Caki2 (cell line): Measurements from ENCODE around the gene BRF1. TPM values are rescaled to one million over a fixed set of nuclear protein-coding genes. Genes with fewer than 3 reads are reported as not detected.
"Not testable (repeated sequence)": the region's sequence is repeated elsewhere in the genome, so short reads cannot be mapped to it uniquely, and the experiment has no call there.

Source experiments
- DNase-seq: peaks from one replicate; pipeline ENCODE4 v3.0.0-alpha.2; 2015; ENCODE audit warnings: low read depth
- in situ Hi-C: cut with HindIII; loops from 2 replicates; pipeline ENCODE4 v1.10.0; 2016; ENCODE audit warnings: low sequenced_read_pairs, low pct_unique_long_range_greater_than_20kb, mixed read lengths
- total RNA-seq: library from RNA; depleted of rRNA; stranded (reverse); fragments of >200 nt; shearing (Covaris generic); gene quantifications from 2 replicates; pipeline ENCODE4 v1.2.3, GENCODE V29; 2014; ENCODE audit warnings: low replicate concordance; rRNA removed

The BRF1 gene, protein sequence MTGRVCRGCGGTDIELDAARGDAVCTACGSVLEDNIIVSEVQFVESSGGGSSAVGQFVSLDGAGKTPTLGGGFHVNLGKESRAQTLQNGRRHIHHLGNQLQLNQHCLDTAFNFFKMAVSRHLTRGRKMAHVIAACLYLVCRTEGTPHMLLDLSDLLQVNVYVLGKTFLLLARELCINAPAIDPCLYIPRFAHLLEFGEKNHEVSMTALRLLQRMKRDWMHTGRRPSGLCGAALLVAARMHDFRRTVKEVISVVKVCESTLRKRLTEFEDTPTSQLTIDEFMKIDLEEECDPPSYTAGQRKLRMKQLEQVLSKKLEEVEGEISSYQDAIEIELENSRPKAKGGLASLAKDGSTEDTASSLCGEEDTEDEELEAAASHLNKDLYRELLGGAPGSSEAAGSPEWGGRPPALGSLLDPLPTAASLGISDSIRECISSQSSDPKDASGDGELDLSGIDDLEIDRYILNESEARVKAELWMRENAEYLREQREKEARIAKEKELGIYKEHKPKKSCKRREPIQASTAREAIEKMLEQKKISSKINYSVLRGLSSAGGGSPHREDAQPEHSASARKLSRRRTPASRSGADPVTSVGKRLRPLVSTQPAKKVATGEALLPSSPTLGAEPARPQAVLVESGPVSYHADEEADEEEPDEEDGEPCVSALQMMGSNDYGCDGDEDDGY
- total RNA-seq = 21.8 and 24.2 TPM in 2 replicates

GRCh38 chr14:105300542-105301102 is at the start of gene BRF1:
Gene BRF1 (minus strand): TSS chr14:105301001. CDS start chr14:105300629, 372 bp downstream.
- DNase-seq = peak; percentile 91
- in situ Hi-C loops = no loop called here

DNA sequence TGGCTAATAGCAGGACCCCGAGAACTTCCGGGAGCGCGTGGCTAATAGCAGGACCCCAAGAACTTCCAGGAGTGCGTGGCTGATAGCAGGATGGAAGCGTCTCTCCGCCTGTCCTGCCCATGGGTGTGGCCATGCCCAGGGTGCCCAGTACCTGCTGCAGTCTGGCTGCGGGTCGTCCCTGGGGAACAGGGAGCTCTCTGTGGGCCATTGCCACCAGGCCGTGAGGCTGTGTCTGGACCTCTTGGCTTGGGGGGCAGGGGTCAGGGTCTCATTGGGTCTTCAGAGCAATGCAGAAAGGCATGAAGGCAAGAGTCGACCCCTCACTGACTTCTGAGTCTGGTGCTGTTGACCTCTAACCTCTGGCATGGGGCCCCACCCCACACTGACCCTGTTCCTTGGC is 49.2 kb upstream of the BRF1 start:
- no peak for DNase-seq
- in situ Hi-C loops = no loop called here

DNA sequence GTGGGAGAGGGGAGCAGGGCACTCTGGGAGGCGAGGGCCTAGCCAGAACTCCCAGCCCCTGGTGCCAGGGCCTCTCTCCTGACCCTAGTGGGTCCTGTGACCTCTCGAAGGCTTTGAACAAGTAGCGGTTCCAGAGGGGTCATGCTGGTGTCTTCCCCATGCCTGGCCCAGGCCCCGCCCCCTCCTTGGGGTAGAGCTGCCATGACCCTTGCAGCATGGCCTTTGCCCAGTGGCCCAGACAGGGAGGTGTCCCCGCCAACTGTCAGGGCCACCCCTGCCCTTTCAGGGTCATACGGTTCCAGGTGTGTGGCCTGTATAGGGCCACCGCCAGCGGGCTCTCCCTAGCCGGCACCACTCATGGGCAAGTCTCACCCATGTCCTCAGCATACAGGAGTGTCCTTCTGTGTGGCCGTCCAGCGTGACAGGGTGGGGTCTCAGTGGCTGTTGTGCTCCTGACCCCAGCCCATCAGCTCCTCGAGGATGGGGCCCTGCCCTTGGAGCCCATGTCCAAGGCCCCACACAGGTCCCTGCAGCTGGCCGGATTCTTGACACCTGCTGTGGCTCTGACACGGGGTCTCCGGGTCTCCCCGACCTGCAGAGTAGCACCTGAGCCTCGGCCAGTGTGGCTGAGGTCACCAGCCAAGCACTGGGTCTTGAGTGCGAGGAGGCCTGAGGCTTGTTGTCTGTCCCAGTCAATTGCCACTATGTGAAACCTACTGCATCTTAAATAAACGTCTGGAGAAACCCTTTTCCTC is 48.3 kb upstream of the BRF1 start:
- in situ Hi-C loops = no loop called here
- no peak for DNase-seq

GRCh38 chr14:105348169-105348944 is 47.6 kb upstream of the BRF1 start:
- DNase-seq = no peak

GRCh38 chr14:105347587-105347968 is 46.8 kb upstream of the BRF1 start:
- in situ Hi-C loops = no loop called here
- no peak for DNase-seq

More at GRCh38 chr14:105348169-105348944, 47.6 kb upstream of the BRF1 start:
- in situ Hi-C loops = no loop called here

DNA sequence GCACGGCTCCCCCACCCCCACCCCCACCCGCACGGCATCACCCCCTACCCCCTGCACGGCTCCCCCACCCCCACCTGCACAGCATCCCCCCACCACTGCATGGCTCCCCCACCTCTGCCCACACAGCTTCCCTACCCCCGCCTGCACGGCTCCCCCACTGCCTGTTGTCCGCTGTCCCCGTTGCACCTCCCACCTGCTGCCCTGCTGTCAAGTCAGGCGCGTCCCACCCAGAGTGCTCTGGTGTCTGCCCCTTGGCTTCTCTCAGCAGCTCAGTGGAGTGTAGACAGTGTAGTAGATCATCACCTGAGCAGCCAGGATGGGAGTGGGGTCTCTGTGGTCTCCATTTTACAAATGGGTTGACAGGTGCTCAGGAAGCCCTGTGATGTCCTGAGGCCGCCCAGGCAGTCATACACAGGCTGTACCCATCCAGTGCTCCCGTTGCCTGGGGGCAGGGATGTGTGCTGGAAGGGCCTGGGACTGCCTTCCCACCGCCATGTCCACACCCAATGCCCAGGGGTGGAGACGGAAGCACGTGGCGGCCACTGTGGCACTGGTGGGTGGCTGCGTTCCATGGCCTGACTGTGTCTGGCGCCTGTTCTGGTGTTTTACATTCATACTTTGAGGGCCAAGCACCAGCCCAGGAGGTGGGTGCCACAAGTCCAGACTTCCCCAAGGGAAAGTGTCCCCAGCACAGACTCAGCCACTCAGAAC is 46.2 kb upstream of the BRF1 start:
- in situ Hi-C loops = no loop called here

DNA sequence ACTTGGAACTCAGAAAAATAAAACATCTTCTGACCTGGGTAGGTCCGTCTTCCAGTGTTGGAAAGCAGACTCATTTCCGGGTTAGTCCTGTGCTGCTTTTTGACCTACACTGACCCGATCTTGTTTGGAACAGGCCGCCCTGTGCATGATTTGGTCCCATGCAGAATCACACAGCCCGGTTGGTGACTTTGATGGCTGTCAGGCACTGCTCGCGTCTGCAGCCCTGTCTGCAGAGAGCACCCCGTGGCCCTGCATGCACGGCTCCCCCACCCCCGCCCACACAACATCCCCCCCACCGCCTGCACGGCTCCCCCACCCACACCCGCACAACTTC is 45.4 kb upstream of the BRF1 start:
- DNase-seq = no peak
- in situ Hi-C loops = no loop called here

More for the DNA sequence above, 46.2 kb upstream of the BRF1 start:
- no peak for DNase-seq

DNA sequence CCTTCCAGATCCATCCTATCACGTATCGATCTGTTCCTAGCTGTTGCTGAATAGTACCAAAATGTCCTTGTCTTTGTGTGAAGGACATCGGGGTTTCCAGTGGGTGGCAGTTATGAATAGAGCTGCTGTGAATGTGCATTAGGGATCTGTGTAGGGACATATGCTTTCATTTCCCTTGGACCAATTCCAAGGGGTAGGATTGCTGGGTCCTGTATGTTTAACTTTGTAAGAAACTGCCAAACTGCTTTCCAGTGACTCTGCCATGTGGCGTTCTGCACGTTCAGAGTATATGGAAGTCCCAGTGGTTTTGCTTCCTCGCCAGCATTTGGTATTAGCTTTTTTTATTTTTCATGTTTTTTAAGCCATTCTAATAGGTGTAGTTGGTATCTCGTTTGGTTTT is 42.4 kb upstream of the BRF1 start:
- no peak for DNase-seq
- in situ Hi-C loops = no loop called here

GRCh38 chr14:105340821-105341733 is 40.3 kb upstream of the BRF1 start:
- in situ Hi-C loops = no loop called here
- no peak for DNase-seq

DNA sequence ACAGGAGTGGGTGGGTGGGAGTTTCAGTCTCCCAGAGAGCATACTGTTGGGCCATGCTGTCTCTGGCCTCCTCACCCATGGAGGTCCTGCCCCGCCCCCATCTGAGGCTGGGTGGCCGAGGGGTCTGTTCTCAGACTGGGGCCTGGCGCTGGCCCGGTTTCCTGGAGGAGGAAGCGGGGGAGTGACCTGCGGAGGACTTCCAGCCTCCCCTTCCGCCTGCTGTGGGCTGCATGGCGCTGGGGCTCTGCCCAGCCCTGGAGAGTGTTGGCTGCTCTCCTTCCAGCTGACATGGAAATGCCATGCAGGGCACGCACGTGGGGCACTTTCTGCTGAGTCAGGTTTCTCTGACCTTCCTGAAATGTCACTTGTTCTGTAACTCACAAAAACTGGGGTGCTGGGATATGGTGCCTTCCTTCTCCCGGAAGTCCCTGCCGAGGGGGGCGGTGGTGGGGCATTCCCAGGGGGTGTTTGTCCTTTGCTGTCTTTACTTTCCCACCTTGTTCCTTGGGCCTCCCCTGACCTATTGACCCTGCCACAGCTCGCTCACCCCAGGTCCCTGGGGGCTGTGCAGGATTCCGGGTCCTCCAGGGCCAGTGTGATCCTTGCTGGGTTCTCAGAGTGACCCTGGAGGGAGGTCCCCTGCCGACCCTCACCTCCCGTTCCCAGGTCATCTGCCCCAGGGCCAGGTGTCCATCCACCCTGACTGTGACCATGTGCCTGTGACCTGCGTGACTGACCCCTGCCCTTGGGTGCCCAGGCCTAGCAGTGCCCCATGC is 37.4 kb upstream of the BRF1 start:
- no peak for DNase-seq
- in situ Hi-C loops = no loop called here

GRCh38 chr14:105337433-105337832 is 36.6 kb upstream of the BRF1 start:
- in situ Hi-C loops = no loop called here
- DNase-seq = no peak

DNA sequence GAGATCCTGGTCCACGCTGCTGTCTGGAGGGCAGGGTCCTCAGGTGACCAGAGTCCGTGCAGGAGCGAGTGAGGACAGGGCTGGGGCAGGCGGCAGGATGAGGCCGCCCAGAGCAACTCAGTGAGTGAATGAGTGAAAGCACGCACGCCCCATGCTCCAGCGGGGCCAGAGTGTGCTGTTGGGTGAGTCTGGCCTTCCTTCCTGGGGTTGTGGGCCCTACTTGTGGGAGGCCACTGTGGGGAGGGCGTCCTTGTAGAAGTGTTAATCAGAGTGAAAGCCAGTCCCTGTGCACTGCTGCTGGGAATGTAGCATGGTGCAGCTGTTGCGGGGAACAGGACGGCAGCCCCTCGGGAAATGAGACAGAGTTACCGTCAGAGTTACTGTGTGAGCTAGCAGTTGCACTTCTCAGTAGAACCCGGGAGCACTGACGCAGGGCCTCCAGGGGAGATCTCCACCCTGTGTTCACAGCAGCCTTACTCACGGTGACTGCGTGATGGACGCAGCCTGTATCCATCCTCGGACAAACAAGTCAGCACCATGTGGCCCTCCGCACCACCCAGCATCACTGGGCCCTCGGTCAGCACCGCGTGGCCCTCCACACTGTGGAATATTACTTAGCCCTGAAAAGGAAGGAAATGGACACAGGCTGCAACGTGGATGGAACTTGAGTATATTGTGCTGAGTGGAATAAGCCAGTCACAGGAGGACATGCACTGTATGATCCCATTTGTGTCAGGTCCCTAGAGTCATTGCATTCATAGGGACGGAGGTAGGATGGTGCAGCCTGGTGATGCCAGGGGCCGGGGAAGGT is 35.9 kb upstream of the BRF1 start:
- DNase-seq = no peak
- in situ Hi-C loops = no loop called here

GRCh38 chr14:105335735-105336476 is 35.1 kb upstream of the BRF1 start:
- in situ Hi-C loops = no loop called here
- no peak for DNase-seq

DNA sequence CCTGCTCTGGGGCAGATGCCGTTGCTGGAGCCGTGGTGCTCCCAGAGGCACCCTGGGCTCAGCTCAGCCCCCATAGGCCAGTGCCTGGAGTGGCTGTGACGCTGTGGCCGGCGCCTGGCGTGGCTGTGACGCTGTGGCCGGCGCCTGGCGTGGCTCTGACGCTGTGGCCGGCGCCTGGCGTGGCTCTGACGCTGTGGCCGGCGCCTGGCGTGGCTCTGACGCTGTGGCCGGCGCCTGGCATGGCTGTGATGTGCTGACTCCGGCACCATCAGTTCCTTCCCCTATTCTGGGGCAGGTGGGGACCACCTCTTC is 34.4 kb upstream of the BRF1 start:
- in situ Hi-C loops = not testable (repeated sequence)

More for the DNA sequence above, 34.4 kb upstream of the BRF1 start:
- not testable (repeated sequence) for DNase-seq
